ENCODE measurements around the gene SORBS2. TPM values are rescaled to one million over a fixed set of nuclear protein-coding genes. Genes with fewer than 3 reads are reported as not detected.
A peak's percentile ranks its signal among the peaks of the same experiment; 100 is the strongest.

SORBS2 gene
- total RNA-seq, 4 donors from 2014 or later: 17.4 to 40.8 (median 21.9) TPM

- Histone ChIP-seq H3K27ac (no peak overlapping the region), H3K27me3 (no peaks in the 10 kb centered on the region), H3K4me3 (no peak overlapping the region), H3K4me1 (peaks cover 9% of the 10 kb centered on the region), H3K9me3 (no peaks in the 10 kb centered on the region), H3K36me3 (no peaks in the 10 kb centered on the region)
- TF ChIP-seq POLR2A (IDR thresholded peaks at IDR 0.05) (no peak), EP300 (IDR thresholded peaks at IDR 0.05) (no peak)
- DNase-seq (ENCODE audit: low spot score in 2 of 2): no peak
- 66% methylated on average over 3 of the region's 3 CpGs for WGBS
These were observed 271.4 kb downstream of the SORBS2 start for GRCh38 chr4:185540487-185541120.

GRCh38 chr4:185540040-185540439, 272.0 kb downstream of the SORBS2 start:
- peaks cover 11% of the 10 kb centered on the region for H3K4me1 ChIP-seq
- H3K36me3 ChIP-seq: no peaks in the 10 kb centered on the region
- no peak overlapping the region for H3K27ac ChIP-seq
- 86% methylated on average over 8 of the region's 8 CpGs for WGBS
- no peaks in the 10 kb centered on the region for H3K9me3 ChIP-seq
- no peak for DNase-seq (ENCODE audit: low spot score in 2 of 2)
- H3K4me3 ChIP-seq: no peak overlapping the region
- peaks cover 5% of the 10 kb centered on the region for H3K27me3 ChIP-seq
- TF ChIP-seq EP300 (IDR thresholded peaks at IDR 0.05): no peak

GRCh38 chr4:185538806-185539205, 273.2 kb downstream of the SORBS2 start:
- no peak for DNase-seq (ENCODE audit: low spot score in 2 of 2)
- 90% methylated on average over 1 of the region's 1 CpG for WGBS
- TF ChIP-seq EP300 (IDR thresholded peaks at IDR 0.05) (no peak), POLR2AphosphoS5 (IDR thresholded peaks at IDR 0.05) (no peak), POLR2A (IDR thresholded peaks at IDR 0.05) (no peak), CTCF (IDR thresholded peaks at IDR 0.05) (no peak)
- Histone ChIP-seq H3K9me3 (no peaks in the 10 kb centered on the region), H3K27ac (no peak overlapping the region), H3K4me1 (peaks cover 17% of the 10 kb centered on the region), H3K4me3 (no peak overlapping the region), H3K36me3 (no peaks in the 10 kb centered on the region), H3K27me3 (peaks cover 10% of the 10 kb centered on the region)

GRCh38 chr4:185536411-185536709, 275.6 kb downstream of the SORBS2 start:
- Histone ChIP-seq H3K36me3 (no peaks in the 10 kb centered on the region), H3K4me1 (peaks cover 17% of the 10 kb centered on the region), H3K27ac (no peak overlapping the region), H3K4me3 (peak overlapping the region; percentile 74), H3K27me3 (peaks cover 15% of the 10 kb centered on the region), H3K9me3 (no peaks in the 10 kb centered on the region)
- no peak for DNase-seq (ENCODE audit: low spot score in 2 of 2)
- WGBS: 10% methylated on average over 4 of the region's 4 CpGs
- TF ChIP-seq POLR2AphosphoS5 (IDR thresholded peaks at IDR 0.05) (no peak), POLR2A (IDR thresholded peaks at IDR 0.05) (no peak), CTCF (IDR thresholded peaks at IDR 0.05) (no peak), EP300 (IDR thresholded peaks at IDR 0.05) (no peak)

GRCh38 chr4:185535612-185536410, 276.2 kb downstream of the SORBS2 start:
- Histone ChIP-seq H3K27me3 (peaks cover 15% of the 10 kb centered on the region), H3K36me3 (no peaks in the 10 kb centered on the region), H3K4me1 (peaks cover 17% of the 10 kb centered on the region), H3K9me3 (no peaks in the 10 kb centered on the region), H3K4me3 (peak overlapping the region; percentile 74), H3K27ac (peak overlapping the region; percentile 86)
- DNase-seq (ENCODE audit: low spot score in 2 of 2): no peak
- no peak for TF ChIP-seq CTCF (IDR thresholded peaks at IDR 0.05)
- 8% methylated on average over 32 of the region's 32 CpGs for WGBS

Data from suprapubic skin (tissue), 4 donors.